ENCODE measurements around the gene CIZ1. TPM values are rescaled to one million over a fixed set of nuclear protein-coding genes. Genes with fewer than 3 reads are reported as not detected.

CIZ1 gene, protein sequence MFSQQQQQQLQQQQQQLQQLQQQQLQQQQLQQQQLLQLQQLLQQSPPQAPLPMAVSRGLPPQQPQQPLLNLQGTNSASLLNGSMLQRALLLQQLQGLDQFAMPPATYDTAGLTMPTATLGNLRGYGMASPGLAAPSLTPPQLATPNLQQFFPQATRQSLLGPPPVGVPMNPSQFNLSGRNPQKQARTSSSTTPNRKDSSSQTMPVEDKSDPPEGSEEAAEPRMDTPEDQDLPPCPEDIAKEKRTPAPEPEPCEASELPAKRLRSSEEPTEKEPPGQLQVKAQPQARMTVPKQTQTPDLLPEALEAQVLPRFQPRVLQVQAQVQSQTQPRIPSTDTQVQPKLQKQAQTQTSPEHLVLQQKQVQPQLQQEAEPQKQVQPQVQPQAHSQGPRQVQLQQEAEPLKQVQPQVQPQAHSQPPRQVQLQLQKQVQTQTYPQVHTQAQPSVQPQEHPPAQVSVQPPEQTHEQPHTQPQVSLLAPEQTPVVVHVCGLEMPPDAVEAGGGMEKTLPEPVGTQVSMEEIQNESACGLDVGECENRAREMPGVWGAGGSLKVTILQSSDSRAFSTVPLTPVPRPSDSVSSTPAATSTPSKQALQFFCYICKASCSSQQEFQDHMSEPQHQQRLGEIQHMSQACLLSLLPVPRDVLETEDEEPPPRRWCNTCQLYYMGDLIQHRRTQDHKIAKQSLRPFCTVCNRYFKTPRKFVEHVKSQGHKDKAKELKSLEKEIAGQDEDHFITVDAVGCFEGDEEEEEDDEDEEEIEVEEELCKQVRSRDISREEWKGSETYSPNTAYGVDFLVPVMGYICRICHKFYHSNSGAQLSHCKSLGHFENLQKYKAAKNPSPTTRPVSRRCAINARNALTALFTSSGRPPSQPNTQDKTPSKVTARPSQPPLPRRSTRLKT
- total RNA-seq: 100 to 1,000 TPM; 114 to 115 TPM
- polyA plus RNA-seq (ENCODE audit: insufficient read depth, low read depth, low replicate concordance): 159 TPM
- long read RNA-seq, donor 1, transcript CIZ1-204 (17 exons, 2,984 nt): major isoform, 5 of 25 reads
- long read RNA-seq, donor 1, partial matches to known transcripts: 13 of 25 reads
- long read RNA-seq, donor 1, other reads (novel, unspliced or antisense): 0 of 25 reads
- long read RNA-seq, donor 2, partial matches to known transcripts: 37 of 66 reads
- long read RNA-seq, donor 2, other reads (novel, unspliced or antisense): 24 of 66 reads

DNA sequence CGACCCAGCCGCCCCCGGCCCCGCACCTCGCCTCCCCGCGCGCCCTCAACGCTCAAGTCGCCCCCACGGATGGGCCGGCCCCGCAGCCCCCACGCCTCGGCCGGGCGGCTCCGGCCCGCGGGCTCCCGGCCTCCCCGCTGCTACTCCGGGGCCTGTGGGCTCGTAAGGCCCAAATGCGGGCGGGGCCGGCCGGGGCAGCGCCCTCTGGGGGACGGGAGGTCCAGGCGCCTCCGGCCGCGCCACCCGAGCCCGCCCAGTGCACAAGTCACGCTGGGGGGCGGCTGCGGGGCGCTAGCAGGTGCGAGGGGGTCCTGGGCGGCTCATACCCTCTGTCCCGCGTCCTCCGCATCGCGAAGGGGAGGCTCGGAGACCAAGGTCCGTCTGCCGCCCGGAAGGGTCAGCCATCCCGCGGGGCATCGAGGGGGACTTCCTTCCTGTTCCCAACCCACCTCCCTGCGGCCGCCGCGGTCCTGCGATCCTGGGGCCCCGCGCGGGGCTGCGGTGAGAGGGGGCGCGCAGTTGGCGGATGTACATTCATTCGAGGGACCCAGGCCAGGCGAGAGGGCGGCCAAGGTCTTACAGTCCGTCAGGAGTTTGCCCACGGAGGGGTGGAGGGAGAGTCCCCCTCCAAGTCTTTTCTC lies at the start of gene CIZ1:
Gene CIZ1 (minus strand): TSS at position 167 of the 641 bp plus-strand sequence. CDS start 715 bp downstream, outside the sequence.
- H3K4me3 ChIP-seq: peak within 1 kb of the TSS; percentile 83 to 90
- H3K27me3 ChIP-seq: no peaks in the 10 kb centered on the region
- peaks cover 15% of the 10 kb centered on the region for H3K4me1 ChIP-seq
- no peaks in the 10 kb centered on the region for H3K9me3 ChIP-seq
- peak within 1 kb of the TSS; percentile 84 to 86 for H3K27ac ChIP-seq
- 0 to 1% methylated on average over 11 to 20 of the region's 71 CpGs for WGBS, 2 donors
- DNase-seq: peak; percentile 81
- no peaks in the 10 kb centered on the region for H3K36me3 ChIP-seq (ENCODE audit: low read depth, missing control alignments)
- TF ChIP-seq POLR2A (IDR thresholded peaks at IDR 0.05) (no peak), CTCF (IDR thresholded peaks at IDR 0.05) (peak; percentile 62 to 79 (median 76))
- intact Hi-C loops (cut with DNase I; ENCODE audit: low total_unique reads): no loop called here

DNA sequence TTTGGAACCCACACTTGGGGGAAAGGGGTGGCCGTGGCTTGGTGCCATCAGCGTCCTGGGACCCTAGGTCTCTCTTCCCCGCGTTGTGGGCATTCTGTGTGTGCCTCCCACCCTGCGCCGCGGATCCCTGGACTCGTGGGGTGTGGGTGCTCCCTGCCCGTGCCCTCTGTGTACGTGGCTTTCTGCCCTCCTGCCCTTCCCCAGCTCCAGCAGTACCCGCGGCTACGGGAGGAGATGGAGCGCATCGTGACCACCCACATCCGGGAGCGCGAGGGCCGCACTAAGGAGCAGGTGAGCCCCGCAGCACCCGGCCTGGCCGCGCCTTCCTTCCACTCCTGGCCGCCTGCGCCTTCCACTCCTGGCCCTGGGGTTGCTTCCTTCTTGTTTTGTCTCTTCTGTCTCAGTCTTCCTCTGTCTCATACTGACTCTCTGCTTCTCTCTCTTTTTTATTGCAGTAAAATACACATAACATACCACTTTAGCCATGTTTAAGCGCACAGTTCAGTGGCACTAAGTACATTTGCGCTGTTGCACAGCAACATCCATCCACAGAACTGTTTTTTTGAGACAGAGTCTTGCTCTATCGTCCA lies 42.5 kb upstream of the CIZ1 start:
- intact Hi-C loops (cut with DNase I; ENCODE audit: low total_unique reads): no loop called here
- WGBS, 2 donors: 89% methylated on average over 24 to 28 of the region's 28 CpGs
- DNase-seq: no peak
- H3K36me3 ChIP-seq (ENCODE audit: low read depth, missing control alignments): no peaks in the 10 kb centered on the region
- H3K4me3 ChIP-seq: no peak overlapping the region
- TF ChIP-seq CTCF (IDR thresholded peaks at IDR 0.05): no peak
- no peak for TF ChIP-seq POLR2A (IDR thresholded peaks at IDR 0.05)
- no peaks in the 10 kb centered on the region for H3K4me1 ChIP-seq
- no peak overlapping the region for H3K27ac ChIP-seq
- no peaks in the 10 kb centered on the region for H3K27me3 ChIP-seq
- no peaks in the 10 kb centered on the region for H3K9me3 ChIP-seq

DNA sequence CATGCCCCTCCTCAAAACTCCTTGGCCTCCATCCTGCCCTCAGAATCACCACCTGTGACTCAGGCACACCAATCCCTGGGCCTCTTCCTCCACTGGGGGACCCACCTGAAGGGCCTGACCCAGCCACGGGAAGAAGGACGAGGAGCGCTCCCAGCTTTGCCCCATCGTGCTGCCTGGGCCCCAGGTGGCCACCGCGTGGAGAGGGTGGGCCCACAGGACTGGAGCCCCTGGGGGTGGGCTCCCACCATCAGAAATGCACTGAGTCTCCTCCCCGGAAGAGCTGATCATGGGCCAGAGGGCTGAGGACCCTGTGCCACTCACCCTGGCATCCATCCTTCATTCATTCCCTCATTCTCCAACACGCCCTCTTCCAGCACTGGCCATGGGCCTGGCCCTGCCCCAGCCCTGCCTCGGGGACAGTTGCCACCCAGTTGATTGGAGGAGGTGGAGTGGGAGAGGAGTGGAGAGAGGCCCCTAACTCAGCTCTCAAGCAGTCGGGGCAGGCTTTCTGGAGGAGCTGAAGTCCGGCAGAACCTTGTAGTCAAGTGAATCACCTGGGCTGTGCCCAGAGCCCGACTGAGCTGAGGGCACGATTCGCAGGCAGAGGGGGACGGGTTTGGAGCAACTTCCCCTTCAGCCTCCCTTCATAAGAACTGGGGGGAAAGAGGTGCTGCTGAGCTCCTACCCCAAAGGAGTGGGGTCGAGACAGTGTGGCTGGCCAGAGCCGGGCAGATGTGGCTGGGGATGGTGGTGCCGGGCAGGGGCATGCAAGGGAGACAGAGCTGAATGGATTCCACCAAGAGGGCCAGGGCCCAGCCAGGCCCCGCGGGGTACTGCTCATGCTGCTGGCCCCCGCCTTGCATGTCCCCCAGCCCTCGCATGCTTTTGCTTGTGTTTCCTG lies 41.4 kb upstream of the CIZ1 start:
- Histone ChIP-seq H3K4me1 (no peaks in the 10 kb centered on the region), H3K9me3 (no peaks in the 10 kb centered on the region), H3K27ac (no peak overlapping the region), H3K4me3 (no peak overlapping the region), H3K27me3 (no peaks in the 10 kb centered on the region), H3K36me3 (ENCODE audit: low read depth, missing control alignments) (no peaks in the 10 kb centered on the region)
- no peak for TF ChIP-seq CTCF (IDR thresholded peaks at IDR 0.05)
- TF ChIP-seq POLR2A (IDR thresholded peaks at IDR 0.05): no peak
- intact Hi-C loops (cut with DNase I; ENCODE audit: low total_unique reads): no loop called here
- DNase-seq: no peak
- WGBS, 2 donors: 85 to 95% methylated on average over 15 to 22 of the region's 22 CpGs
